ENCODE measurements around the gene NDUFAF3.
A peak's percentile ranks its signal among the peaks of the same experiment; 100 is the strongest.

The NDUFAF3 gene

GRCh38 chr3:49022688-49023171 lies 809 bp downstream of the NDUFAF3 start:
- peak overlapping the region; percentile 80 for H3K4me3 ChIP-seq (replicated peaks; ENCODE audit: insufficient read depth, low read length)
- no peaks in the 10 kb centered on the region for H3K27me3 ChIP-seq (ENCODE audit: insufficient read depth, poor library complexity, severe bottlenecking)
- peak overlapping the region; percentile 99 for H3K27ac ChIP-seq (replicated peaks)
- peak in 1 of 2 experiments; percentile 37 for DNase-seq (ENCODE audit: low read depth in 1 of 2, low spot score in 1 of 2)
- no peak for TF ChIP-seq SPI1 (IDR thresholded peaks at IDR 0.05; ENCODE audit: borderline replicate concordance, low read depth)
- TF ChIP-seq, protein P1, sequence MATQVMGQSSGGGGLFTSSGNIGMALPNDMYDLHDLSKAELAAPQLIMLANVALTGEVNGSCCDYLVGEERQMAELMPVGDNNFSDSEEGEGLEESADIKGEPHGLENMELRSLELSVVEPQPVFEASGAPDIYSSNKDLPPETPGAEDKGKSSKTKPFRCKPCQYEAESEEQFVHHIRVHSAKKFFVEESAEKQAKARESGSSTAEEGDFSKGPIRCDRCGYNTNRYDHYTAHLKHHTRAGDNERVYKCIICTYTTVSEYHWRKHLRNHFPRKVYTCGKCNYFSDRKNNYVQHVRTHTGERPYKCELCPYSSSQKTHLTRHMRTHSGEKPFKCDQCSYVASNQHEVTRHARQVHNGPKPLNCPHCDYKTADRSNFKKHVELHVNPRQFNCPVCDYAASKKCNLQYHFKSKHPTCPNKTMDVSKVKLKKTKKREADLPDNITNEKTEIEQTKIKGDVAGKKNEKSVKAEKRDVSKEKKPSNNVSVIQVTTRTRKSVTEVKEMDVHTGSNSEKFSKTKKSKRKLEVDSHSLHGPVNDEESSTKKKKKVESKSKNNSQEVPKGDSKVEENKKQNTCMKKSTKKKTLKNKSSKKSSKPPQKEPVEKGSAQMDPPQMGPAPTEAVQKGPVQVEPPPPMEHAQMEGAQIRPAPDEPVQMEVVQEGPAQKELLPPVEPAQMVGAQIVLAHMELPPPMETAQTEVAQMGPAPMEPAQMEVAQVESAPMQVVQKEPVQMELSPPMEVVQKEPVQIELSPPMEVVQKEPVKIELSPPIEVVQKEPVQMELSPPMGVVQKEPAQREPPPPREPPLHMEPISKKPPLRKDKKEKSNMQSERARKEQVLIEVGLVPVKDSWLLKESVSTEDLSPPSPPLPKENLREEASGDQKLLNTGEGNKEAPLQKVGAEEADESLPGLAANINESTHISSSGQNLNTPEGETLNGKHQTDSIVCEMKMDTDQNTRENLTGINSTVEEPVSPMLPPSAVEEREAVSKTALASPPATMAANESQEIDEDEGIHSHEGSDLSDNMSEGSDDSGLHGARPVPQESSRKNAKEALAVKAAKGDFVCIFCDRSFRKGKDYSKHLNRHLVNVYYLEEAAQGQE (IDR thresholded peaks at IDR 0.05; ENCODE audit: insufficient replicate concordance, low read depth): no peak
- TF ChIP-seq, protein P2, sequence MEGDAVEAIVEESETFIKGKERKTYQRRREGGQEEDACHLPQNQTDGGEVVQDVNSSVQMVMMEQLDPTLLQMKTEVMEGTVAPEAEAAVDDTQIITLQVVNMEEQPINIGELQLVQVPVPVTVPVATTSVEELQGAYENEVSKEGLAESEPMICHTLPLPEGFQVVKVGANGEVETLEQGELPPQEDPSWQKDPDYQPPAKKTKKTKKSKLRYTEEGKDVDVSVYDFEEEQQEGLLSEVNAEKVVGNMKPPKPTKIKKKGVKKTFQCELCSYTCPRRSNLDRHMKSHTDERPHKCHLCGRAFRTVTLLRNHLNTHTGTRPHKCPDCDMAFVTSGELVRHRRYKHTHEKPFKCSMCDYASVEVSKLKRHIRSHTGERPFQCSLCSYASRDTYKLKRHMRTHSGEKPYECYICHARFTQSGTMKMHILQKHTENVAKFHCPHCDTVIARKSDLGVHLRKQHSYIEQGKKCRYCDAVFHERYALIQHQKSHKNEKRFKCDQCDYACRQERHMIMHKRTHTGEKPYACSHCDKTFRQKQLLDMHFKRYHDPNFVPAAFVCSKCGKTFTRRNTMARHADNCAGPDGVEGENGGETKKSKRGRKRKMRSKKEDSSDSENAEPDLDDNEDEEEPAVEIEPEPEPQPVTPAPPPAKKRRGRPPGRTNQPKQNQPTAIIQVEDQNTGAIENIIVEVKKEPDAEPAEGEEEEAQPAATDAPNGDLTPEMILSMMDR (IDR thresholded peaks at IDR 0.05; ENCODE audit: insufficient read depth, low read length): no peak
- no peak; the same call in 1 of the 2 replicates for TF ChIP-seq POLR2AphosphoS5 (IDR thresholded peaks at IDR 0.05; ENCODE audit: low read depth)
- TF ChIP-seq GABPA (IDR thresholded peaks at IDR 0.05; ENCODE audit: low read depth): no peak

DNA sequence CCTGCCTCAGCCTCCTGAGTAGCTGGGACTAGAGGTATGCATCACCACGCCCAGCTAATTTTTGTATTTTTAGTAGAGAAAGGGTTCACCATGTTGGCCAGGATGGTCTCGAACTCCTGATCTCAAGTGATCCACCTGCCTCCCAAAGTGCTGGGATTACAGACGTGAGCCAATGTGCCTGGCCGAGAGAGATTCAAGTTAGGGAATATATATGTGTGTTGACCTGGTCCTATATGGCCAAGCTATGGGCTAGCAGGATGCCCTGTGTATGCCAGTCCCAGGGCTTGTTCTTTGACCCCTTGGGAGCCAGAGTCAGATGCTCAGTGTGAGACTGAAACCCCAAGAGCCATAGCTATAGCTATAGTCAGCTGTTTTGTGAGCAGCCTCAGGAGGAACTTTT lies 1.9 kb downstream of the NDUFAF3 start:
- TF ChIP-seq POLR2AphosphoS5 (IDR thresholded peaks at IDR 0.05; ENCODE audit: low read depth): peak; percentile 23; the same call in 1 of the 2 replicates
- TF ChIP-seq SPI1 (IDR thresholded peaks at IDR 0.05; ENCODE audit: borderline replicate concordance, low read depth): no peak
- no peak overlapping the region for H3K27ac ChIP-seq (replicated peaks)
- no peaks in the 10 kb centered on the region for H3K27me3 ChIP-seq (ENCODE audit: insufficient read depth, poor library complexity, severe bottlenecking)
- DNase-seq (ENCODE audit: low read depth in 1 of 2, low spot score in 1 of 2): no peak
- no peak overlapping the region for H3K4me3 ChIP-seq (replicated peaks; ENCODE audit: insufficient read depth, low read length)

GRCh38 chr3:49024449-49024848 lies 2.5 kb downstream of the NDUFAF3 start:
- DNase-seq (ENCODE audit: low read depth in 1 of 2, low spot score in 1 of 2): no peak
- Histone ChIP-seq H3K27me3 (ENCODE audit: insufficient read depth, poor library complexity, severe bottlenecking) (no peaks in the 10 kb centered on the region), H3K27ac (replicated peaks) (no peak overlapping the region), H3K4me3 (replicated peaks; ENCODE audit: insufficient read depth, low read length) (no peak overlapping the region)
- TF ChIP-seq GABPA (IDR thresholded peaks at IDR 0.05; ENCODE audit: low read depth): no peak
- TF ChIP-seq SPI1 (IDR thresholded peaks at IDR 0.05; ENCODE audit: borderline replicate concordance, low read depth): no peak
- TF ChIP-seq, protein P1 (IDR thresholded peaks at IDR 0.05; ENCODE audit: insufficient replicate concordance, low read depth): no peak
- TF ChIP-seq, protein P2 (IDR thresholded peaks at IDR 0.05; ENCODE audit: insufficient read depth, low read length): no peak
- TF ChIP-seq POLR2AphosphoS5 (IDR thresholded peaks at IDR 0.05; ENCODE audit: low read depth): no peak

GRCh38 chr3:49025005-49025792 lies 3.3 kb downstream of the NDUFAF3 start:
- no peaks in the 10 kb centered on the region for H3K27me3 ChIP-seq (ENCODE audit: insufficient read depth, poor library complexity, severe bottlenecking)
- no peak overlapping the region for H3K27ac ChIP-seq (replicated peaks)
- DNase-seq (ENCODE audit: low read depth in 1 of 2, low spot score in 1 of 2): peak; percentile 63 to 70
- no peak overlapping the region for H3K4me3 ChIP-seq (replicated peaks; ENCODE audit: insufficient read depth, low read length)
- TF ChIP-seq GABPA (IDR thresholded peaks at IDR 0.05; ENCODE audit: low read depth) (no peak), SPI1 (IDR thresholded peaks at IDR 0.05; ENCODE audit: borderline replicate concordance, low read depth) (peak; percentile 4; the same call in 1 of the 2 replicates), POLR2AphosphoS5 (IDR thresholded peaks at IDR 0.05; ENCODE audit: low read depth) (peak; percentile 98)
- TF ChIP-seq, protein P2 (IDR thresholded peaks at IDR 0.05; ENCODE audit: insufficient read depth, low read length): no peak
